BJ (cell line): ENCODE results near the gene AATK. TPM values are rescaled to one million over a fixed set of nuclear protein-coding genes. Genes with fewer than 3 reads are reported as not detected.

Experiments
- CTCF ChIA-PET: fragments of 350-600 bp; formaldehyde crosslinking; extraction: SDS; loops from one replicate; lab custom pipeline; 2021; ENCODE audit warnings: antibody characterized with exemption, inconsistent platforms; lab: Yijun Ruan, JAX
- POLR2A ChIA-PET: fragments of 300-600 bp; sonication (Branson Sonifier 250); formaldehyde crosslinking; extraction: SDS; loops from one replicate; lab custom pipeline; 2021; ENCODE audit warnings: antibody characterized with exemption; lab: Charles Lee
- DNase-seq: peaks from one replicate; pipeline ENCODE4 v3.0.0-alpha.2; 2011; ENCODE audit warnings: low read depth
- H3K27me3 ChIP-seq: 2 replicates; pipeline ENCODE4 v1.6.0; 2011; ENCODE audit warnings: low read length; ENCODE audit not compliant: control insufficient read depth, insufficient read depth
- H3K36me3 ChIP-seq: 2 replicates; pipeline ENCODE4 v1.5.1; 2011; ENCODE audit warnings: low read length; ENCODE audit not compliant: control insufficient read depth, insufficient read depth
- H3K4me3 ChIP-seq: 2 replicates; pipeline ENCODE4 v1.5.1; 2011; ENCODE audit warnings: low read depth, mild to moderate bottlenecking, control low read depth, low read length
- polyA plus RNA-seq: library from polyadenylated mRNA; depleted of rRNA; stranded (reverse); fragments of >200 nt; gene quantifications from 2 replicates; pipeline ENCODE4 v1.2.3, GENCODE V29; 2011
- TF ChIP-seq, protein P1 (sequence below): IDR thresholded peaks from 2 replicates; pipeline ENCODE4 v1.5.1; 2011; ENCODE audit warnings: low read depth, mild to moderate bottlenecking, control low read depth, inconsistent platforms, low read length, moderate library complexity; ENCODE audit not compliant: insufficient read depth

AATK gene
- polyA plus RNA-seq, 1 experiment = 0.29 TPM

DNA sequence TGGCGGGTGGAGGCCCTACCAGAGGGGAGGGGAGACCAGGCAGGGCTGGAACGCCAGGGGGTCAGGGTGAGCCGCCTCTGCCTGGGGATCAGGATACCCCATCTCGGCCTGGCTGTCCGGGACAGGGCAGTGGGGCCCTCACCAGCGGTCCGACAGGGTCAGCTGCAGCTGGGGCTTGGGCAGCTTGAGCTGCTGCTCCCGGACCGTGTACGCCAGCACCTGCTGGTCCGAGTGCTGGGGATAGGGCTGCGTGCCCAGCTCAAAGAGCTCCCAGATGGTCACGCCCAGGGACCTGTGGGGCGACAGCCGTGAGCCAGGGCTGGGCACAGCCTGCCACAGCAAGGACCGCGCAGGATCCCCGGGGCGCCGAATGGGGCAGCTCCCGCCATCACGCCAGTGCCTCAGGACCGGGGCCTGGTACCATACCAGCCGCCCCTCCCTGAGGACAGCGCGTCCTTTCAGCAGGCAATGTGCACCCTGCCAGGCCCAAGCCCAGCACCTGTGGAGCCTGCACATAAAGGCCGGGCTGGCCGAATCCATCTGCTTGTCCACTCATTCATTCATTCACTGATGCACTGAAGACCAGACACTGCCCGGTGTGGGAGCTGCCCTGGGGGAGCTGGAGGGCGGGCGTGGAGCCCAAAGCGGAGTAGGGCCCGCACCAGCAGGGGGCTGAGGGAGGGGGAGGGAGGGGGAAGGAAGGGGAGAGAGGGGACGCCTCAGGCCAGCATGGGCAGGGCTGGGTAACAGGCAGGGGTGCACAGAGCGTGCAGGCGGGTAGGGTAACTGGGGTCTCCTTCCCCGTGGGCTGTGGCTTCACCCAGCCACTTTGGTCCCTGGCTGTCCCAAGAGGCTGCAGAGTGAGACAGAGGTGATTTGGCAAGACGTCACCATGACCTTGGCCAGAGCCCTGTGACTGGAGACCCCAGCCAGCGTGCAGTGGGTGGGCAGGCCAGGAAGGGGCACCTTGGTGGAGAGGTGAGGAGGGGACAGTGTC is 42.7 kb downstream of the AATK start:
- ChIA-PET CTCF (no interaction called here), POLR2A (no interaction called here)
- Histone ChIP-seq H3K4me3 (no peak overlapping the region), H3K36me3 (no peaks in the 10 kb centered on the region), H3K27me3 (peaks cover 2% of the 10 kb centered on the region; the same call in 1 of the 2 replicates)
- no peak for DNase-seq
- TF ChIP-seq, protein P1, sequence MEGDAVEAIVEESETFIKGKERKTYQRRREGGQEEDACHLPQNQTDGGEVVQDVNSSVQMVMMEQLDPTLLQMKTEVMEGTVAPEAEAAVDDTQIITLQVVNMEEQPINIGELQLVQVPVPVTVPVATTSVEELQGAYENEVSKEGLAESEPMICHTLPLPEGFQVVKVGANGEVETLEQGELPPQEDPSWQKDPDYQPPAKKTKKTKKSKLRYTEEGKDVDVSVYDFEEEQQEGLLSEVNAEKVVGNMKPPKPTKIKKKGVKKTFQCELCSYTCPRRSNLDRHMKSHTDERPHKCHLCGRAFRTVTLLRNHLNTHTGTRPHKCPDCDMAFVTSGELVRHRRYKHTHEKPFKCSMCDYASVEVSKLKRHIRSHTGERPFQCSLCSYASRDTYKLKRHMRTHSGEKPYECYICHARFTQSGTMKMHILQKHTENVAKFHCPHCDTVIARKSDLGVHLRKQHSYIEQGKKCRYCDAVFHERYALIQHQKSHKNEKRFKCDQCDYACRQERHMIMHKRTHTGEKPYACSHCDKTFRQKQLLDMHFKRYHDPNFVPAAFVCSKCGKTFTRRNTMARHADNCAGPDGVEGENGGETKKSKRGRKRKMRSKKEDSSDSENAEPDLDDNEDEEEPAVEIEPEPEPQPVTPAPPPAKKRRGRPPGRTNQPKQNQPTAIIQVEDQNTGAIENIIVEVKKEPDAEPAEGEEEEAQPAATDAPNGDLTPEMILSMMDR = no peak

DNA sequence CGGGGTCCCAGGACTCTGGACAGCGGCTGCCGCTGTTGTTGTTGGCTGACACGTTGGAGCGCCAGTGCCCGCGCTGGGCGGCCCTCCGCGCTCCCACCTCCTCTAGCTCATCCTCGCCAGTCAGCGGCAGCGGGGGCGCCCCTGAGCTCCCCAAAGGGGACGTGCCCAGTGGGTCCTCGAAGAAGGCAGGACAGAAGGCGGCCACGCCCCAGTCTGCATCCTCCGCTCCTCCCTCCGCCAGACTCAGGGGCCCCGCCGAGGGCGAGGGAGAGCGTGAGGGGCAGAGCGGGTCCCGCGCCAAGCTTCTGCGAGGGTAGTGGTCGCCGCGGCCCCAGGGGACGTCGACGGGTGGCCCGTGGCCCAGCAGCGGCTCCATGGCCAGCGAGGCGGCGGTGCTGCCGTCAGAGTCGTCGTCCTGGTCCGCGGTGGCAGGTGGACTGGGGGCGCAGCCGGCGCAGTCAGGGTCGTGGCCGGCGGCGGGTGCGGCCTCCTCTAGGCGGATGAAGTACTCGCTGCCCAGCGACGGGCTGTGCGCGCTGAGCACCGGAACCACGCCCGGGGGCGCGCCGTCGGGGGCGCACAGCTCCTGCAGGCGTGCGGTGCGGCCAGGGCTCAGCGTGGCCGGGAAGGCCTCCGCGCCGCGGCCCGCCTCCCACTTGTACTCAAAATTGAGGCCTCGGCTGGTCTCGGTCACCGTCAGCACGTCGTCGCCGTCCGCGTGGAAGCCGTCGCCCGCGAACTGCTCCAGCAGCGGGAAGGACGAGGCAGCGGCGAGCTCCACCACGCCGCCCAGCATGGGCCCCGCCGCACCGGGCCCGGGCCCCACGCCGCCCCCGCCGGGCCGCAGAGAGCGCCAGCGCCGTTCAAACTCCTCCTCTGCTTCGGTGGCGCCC is 43.9 kb downstream of the AATK start:
- no peak overlapping the region for H3K4me3 ChIP-seq
- ChIA-PET CTCF (interaction anchor here (1.4 kb wide), 1 partner anchor 24 kb away, joined by 3 read pairs; no protein-coding TSS in a partner anchor), POLR2A (no interaction called here)
- TF ChIP-seq, protein P1 = no peak
- H3K27me3 ChIP-seq = peaks cover 2% of the 10 kb centered on the region; the same call in 1 of the 2 replicates
- DNase-seq = no peak
- no peaks in the 10 kb centered on the region for H3K36me3 ChIP-seq

DNA sequence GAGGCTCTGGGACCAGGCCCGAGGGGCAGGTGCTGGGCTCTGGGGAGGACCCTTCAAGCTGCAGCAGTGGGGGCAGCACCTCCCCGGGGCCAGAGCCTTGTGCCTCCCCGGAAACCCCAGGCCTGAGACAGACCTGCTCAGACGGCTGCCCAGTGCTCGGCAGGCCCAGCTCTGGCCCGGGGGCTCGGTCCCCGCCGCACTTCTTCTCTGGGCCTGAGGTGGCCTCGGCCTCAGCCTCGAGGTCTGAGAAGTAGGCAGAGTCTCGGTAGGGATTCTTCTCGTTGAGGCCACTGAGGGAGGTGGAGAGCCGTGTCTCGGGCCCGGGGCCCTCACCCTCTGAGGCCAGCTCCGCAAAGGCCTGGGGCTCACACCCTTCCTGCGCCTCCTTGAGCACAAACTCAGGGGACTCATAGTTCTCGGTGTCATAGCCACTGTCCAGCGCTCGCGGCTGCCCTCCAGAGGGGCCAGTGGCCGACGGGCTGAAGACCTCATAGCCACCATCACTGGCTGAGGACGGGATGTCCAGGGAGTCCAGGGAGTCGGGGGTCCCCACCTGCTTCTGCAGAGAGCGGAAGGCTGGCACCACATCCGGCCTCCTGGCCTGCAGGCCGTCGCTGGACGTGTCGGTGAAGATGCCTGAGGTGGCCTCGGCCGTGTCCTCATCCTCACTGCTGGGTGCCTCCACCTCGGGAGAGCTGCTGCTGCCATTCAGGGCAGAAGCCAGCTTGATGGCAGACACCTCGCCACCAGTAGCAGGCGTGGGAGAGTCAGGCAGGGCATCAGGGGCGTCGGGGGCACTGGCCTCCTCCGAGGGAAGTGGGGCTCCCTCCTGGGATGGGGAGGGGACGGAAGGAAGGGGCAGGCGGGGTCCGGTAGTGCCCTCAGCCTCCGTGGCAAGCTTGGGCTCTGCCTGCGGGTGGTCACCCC is 45.1 kb downstream of the AATK start:
- ChIA-PET POLR2A (no interaction called here), CTCF (interaction anchor here (0.9 to 1.4 kb wide), 2 partner anchors 21 to 23 kb away, joined by 3 read pairs; no protein-coding TSS in a partner anchor)
- no peaks in the 10 kb centered on the region for H3K36me3 ChIP-seq
- peaks cover 2% of the 10 kb centered on the region; the same call in 1 of the 2 replicates for H3K27me3 ChIP-seq
- no peak overlapping the region for H3K4me3 ChIP-seq
- TF ChIP-seq, protein P1 = no peak
- DNase-seq = no peak

DNA sequence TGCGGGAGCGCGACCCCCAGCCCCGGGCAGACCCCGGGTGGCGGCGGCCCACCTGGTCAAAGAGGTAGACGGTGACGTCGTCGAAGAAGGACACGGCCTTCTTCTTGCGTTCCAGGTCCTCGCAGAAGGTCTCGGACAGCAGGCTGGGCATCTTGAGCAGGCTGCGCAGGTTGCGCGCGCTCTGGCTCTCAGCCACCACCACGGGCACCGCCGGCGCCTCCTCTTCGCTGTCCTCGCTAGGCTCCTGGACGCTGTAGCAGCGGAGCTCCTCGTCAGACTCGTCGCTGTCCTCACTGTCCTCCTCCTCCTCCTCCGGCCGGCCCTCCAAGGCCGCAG is 45.9 kb downstream of the AATK start:
- H3K36me3 ChIP-seq = no peaks in the 10 kb centered on the region; the same call in none of the 2 replicates
- POLR2A ChIA-PET = no interaction called here
- CTCF ChIA-PET = interaction anchor here (0.9 kb wide), 1 partner anchor 22 kb away, joined by 3 read pairs; no protein-coding TSS in a partner anchor
- peaks cover 2% of the 10 kb centered on the region; the same call in 1 of the 2 replicates for H3K27me3 ChIP-seq
- peak overlapping the region; percentile 1 for H3K4me3 ChIP-seq
- no peak for DNase-seq
- TF ChIP-seq, protein P1 = no peak
